ENCODE data around the gene CDKL5.

Gene CDKL5

DNA sequence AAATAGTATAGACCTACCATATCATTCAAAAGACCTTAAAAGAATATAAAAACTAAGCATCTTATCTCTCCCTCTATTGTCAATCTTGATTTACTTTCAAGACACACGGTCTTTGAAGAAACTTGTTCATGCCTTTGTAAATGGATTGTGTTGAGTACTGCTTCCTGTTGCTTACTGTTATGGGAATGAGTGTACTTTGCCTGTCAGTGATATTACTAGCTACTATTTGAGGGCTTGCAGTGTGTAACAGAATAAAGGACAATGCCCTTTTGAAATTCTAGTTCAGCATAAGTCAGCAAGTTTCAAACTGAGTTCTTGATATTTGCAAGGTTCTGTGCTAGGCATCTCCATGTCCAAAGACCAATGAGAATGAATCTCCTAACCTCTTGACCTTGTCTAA is 36.0 kb downstream of the CDKL5 start:
- DNase-seq: no peak

- no peak for DNase-seq
Observed at GRCh38 chrX:18464499-18464898, 39.1 kb downstream of the CDKL5 start.

- no peak for DNase-seq
Observed at GRCh38 chrX:18465051-18465450, 39.6 kb downstream of the CDKL5 start.

DNA sequence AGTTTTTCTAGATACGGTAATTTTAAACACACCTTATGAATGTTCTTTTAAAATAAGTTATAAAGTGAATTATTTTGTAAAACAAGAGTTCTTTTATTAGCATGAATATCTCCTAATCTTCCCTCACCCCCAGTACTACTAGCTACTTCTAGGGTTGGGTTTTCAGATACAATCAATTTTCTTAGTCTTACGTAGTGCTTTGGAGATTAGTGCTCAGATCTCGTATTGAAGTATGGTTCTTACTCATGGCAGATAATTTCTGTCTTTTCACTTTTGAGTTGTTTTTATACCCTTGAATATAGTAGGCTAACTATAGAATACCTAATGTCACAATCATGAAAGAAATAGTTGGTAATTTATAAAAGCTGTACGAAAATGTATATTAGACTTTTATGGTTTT is 43.2 kb downstream of the CDKL5 start:
- no peak for DNase-seq

GRCh38 chrX:18471296-18471695 is 45.9 kb downstream of the CDKL5 start:
- no peak for DNase-seq

DNA sequence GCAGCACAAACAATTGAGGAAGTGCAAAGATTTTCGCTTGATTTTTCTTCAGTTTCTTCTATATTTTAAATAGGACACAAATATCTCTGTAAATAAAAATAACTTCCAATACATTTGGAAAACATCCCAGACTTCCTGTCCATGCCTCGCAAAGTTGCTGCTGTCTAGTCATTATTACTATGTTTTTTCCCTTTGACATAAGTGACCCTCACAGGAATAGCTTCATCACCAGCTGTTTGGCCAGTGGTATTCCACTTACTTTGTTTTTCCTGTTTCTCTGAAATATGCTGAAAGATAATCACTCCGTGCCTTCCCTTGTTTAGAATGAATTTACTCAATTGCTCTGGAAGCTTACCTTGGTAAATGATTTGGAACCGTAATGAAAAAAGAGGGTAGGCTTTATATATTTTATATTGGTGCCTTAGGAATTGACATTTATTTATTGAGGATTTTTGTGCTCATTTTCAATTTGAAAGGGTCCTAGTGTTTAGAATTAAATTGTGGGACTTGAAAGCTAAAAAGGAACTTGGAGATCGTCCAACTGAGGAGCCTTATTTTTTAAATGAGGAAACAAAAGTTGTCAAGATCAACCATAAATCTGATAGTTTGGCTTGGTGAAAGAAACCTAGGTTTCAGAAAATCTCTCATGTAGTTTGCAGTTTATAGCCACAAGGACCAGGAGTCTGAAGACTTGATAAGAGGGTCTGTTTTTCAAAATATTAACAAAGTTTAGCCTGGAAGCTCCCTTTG is 65.6 kb downstream of the CDKL5 start:
- DNase-seq: no peak

GRCh38 chrX:18491587-18492340 is 66.4 kb downstream of the CDKL5 start:
- DNase-seq: no peak

DNA sequence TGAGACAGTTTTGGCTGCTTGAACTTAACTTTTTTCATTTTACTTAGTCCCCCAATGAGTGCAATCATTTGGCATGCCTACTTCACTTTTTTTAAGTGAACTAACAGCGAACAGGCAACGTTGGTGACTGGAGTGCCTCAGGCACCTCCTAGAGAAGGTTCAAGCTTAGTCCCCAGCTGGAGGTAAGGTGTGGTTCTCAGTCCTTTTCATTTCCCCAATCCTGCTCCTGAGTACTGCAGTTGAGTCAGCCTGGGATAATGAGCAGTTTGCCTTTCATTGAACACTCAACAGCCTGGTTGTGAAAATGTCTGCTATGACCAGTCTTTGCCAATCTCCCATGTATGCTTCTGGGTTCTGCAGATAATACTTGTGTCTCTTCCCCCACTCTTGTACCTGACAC is 109.5 kb downstream of the CDKL5 start:
- no peak for DNase-seq

DNA sequence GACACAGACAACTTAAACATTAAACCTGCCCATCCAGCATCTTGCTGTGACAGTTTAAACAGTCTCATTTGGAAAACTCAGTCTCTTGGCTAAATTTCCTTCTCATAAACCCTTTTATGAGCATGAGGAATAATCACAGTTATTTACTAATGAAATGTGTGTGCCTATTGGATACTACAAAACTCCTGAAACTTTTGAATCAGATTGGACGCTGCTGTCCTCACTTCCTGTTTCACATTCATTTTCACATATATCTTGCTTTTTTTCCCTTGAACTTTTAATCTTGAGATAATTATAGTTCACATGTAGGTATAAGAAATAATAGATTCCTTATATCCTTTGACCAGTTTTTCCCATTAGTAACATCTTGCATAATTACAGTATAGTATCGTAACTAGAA is 111.7 kb downstream of the CDKL5 start:
- no peak for DNase-seq

- DNase-seq: no peak
Observed at GRCh38 chrX:18537524-18537923, 112.1 kb downstream of the CDKL5 start.

GRCh38 chrX:18542131-18542530 is 116.7 kb downstream of the CDKL5 start:
- no peak for DNase-seq

DNA sequence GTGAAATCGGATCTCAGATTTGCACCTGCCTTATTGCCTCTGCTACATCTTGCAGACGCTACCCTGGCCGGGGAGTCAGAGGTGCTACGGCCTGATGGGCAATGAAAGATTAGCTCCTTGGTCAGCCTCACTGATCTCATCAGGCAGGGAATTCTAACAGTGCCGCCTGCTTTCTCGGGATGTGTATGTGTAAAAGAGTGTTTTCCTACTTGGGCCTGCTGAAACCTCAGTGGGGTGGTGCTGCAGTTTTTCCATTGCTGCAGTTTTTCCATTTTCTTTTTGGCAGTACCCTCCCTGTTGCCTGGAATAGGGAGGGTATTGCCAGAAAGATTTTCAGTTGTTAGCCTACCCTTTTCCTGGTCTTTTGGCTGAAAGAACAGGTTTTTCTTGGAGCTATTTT is 117.5 kb downstream of the CDKL5 start:
- DNase-seq: no peak

DNA sequence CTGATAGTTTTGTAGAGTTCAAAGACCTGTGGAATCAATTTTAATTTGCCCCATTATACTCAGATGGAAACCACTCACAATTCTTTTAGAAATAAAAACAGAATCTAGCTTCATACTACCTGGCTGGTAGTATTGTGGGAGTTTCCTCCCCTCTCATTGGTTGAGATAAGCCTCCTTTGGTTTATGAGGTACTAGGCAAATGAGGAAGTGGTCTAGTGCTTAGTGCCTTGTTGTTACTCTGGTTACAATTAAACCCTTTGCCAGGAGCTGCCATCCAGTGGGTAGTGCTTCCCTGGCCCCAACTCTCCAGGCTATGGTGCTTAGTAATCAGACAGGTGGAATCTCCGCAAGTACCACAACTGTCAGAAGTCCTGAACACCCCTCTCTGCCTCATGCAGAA is 118.3 kb downstream of the CDKL5 start:
- no peak for DNase-seq

DNA sequence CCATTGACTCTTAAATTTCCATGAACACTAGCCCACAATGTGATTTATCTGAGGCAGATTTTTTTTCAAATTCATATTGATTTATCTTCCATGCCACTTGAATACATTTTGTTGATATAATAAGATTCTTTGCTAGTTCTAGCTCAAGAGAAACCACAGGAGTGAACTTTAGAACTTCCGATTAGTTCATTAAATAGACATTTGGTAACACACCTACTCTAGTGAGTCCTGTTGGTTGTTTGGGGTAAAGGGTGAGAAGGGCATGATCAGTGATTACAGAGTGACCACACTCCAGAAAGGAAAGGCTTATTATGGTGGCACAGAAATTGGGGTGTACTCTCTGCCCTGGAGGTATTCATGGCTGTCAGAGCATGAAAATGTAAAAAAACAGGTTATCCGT is 120.4 kb downstream of the CDKL5 start:
- DNase-seq: no peak

DNA sequence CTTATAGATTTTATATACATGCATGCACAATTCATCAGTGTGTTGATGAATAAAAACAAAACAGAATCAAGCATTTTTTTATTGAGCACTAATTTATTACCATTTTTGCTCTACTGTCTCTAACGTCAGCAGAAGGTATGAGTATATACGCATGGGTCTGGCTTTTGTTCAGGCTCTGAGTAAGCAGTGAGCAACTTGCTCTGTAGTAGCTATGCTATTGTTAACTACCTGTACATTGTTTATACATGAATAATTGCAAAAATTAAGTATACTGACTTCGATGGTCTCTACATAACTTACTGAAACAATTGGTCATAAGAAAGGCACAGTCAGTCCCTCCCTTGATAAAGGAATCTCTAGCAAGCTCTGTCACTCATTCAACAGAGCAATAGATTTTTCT is 123.6 kb downstream of the CDKL5 start:
- DNase-seq: no peak

GRCh38 chrX:18549643-18550042 is 124.2 kb downstream of the CDKL5 start:
- DNase-seq: no peak

GRCh38 chrX:18557879-18558278 is 132.5 kb downstream of the CDKL5 start:
- no peak for DNase-seq

DNA sequence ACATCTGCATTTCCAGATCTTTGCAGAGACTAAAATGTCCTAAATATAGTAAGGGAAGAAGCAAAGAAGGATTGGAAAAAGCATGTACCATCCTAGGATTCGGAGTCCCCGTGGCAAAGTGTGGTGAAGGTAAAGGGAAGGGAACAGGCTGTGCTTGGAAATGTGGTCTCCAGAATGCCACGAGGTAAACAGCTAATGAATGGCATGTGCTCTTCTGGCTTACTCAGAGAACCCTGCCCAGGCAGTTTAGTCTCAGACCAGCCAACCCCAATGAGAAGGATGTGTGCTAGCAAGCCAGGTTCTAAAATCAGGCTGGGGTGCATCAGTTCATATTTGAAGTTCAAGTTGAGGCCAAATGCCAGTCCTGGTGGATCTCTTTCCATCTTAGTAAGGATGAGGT is 133.4 kb downstream of the CDKL5 start:
- no peak for DNase-seq

- DNase-seq: no peak
Observed at GRCh38 chrX:18561020-18561419, 135.6 kb downstream of the CDKL5 start.

DNA sequence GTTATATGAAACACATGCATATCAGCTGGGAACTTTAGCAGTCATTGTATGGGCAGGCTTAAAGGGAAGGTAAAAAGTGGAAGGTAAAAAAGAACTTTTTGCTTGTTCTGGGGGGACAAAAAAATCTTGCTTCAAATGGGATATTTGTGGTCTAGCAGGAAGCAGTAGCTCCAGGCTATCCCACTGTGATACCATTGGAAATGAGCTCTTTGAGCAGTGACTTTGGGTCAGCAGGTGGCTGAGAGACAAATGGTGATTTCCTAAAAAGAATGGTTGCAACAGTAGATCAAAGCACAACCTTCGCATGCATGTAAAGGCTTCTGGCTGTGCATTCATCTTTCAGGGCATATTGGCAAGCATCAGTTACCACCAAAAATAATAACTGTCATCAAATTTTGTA is 140.3 kb downstream of the CDKL5 start:
- no peak for DNase-seq

GRCh38 chrX:18566748-18567147 is 141.3 kb downstream of the CDKL5 start:
- DNase-seq: no peak

DNA sequence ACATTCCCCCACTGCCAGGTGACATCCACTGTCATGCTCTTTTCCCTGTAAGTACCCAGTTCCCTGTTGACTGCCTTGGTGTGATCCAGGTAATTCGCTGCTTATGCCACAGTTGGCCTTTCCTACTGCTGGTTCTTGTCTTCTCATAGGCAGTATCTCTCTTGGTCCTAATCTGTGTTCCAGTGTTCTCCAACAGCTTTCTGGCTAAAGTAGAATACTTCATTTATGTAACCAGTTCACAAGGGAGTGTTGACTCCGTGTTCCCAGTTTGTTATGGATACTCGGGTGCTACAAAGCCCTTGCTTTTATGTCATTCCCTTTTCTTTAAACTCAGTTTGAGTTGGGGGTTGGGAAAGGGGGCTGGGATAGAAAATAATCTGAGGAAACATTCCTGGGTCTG is 148.1 kb downstream of the CDKL5 start:
- no peak for DNase-seq

- no peak for DNase-seq
Observed at GRCh38 chrX:18574591-18574990, 149.2 kb downstream of the CDKL5 start.

DNA sequence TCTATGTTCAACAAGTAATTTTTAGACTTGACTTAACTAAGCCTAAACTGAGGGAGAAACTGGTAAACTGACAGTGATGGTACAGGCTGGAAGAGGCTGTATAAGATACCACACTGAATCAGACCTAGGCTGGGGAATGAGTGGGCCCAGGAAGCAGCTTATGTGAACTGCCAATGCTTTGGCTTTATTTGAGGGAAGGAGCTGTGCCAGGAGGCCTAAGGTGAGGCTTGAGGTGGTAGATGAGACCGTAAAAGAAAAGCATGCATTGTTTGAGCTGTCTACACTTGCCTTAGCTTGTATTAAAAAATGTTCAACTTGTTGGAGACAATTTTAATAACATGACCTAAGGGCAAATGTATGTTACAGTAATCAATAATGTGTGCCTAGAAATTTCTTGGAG is 150.3 kb downstream of the CDKL5 start:
- DNase-seq: no peak

- DNase-seq: no peak
Observed at GRCh38 chrX:18577400-18577799, 152.0 kb downstream of the CDKL5 start.
